Activated CD8-positive, alpha-beta T cell treated with anti-CD3 and anti-CD28 coated beads for 36 hours (primary cell): Measurements from ENCODE around the gene DDR2. TPM values are rescaled to one million over a fixed set of nuclear protein-coding genes. Genes with fewer than 3 reads are reported as not detected.

ENCODE experiments used
- ATAC-seq: fragments of 200-7000 bp; cut with Tn5 transposase; one replicate; pipeline ENCODE4 v1.10.0; 2021; ENCODE audit warnings: mild to moderate bottlenecking, moderate library complexity
- CTCF ChIA-PET: fragments of 350-600 bp; sonication (Branson Sonifier 250); formaldehyde crosslinking; loops from one replicate; lab custom pipeline; 2021; ENCODE audit warnings: antibody characterized with exemption; lab: Charles Lee
- POLR2A ChIA-PET: fragments of 350-600 bp; sonication (Branson Sonifier 250); formaldehyde crosslinking; loops from one replicate; lab custom pipeline; 2021; ENCODE audit warnings: antibody characterized with exemption; lab: Charles Lee
- DNase-seq: peaks from one replicate; pipeline ENCODE4 v3.0.0-alpha.2; 2020
- H3K27ac Mint-ChIP-seq: one replicate; pipeline ENCODE4 v1.8.0; 2021; ENCODE audit warnings: mild to moderate bottlenecking, mixed read lengths
- H3K27me3 Mint-ChIP-seq: one replicate; pipeline ENCODE4 v1.8.0; 2021; ENCODE audit warnings: mixed read lengths
- H3K36me3 Mint-ChIP-seq: one replicate; pipeline ENCODE4 v1.8.0; 2021; ENCODE audit warnings: low read depth, mixed read lengths
- H3K4me1 Mint-ChIP-seq: one replicate; pipeline ENCODE4 v1.8.0; 2021; ENCODE audit warnings: low read depth, mixed read lengths
- H3K4me3 Mint-ChIP-seq: one replicate; pipeline ENCODE4 v1.8.0; 2021; ENCODE audit warnings: mild to moderate bottlenecking, moderate library complexity, mixed read lengths
- H3K9me3 Mint-ChIP-seq: one replicate; pipeline ENCODE4 v1.8.0; 2021; ENCODE audit warnings: mixed read lengths
- CTCF ChIP-seq: fragments of 200-600 bp; IDR thresholded peaks from one replicate; pipeline ENCODE4 v1.8.0; 2022; ENCODE audit warnings: antibody characterized with exemption, mild to moderate bottlenecking
- intact Hi-C: fragments of 100-400 bp; cut with micrococcal nuclease; formaldehyde crosslinking; loops from one replicate; pipeline ENCODE4 v1.10.0; 2022
- total RNA-seq, 2 experiments: library from RNA; stranded (reverse); gene quantifications; one replicate each; pipeline ENCODE4 v1.2.3, GENCODE V29; 2021

Gene DDR2
- total RNA-seq, 2 experiments from 2014 or later = 0.31 to 0.45 TPM

DNA sequence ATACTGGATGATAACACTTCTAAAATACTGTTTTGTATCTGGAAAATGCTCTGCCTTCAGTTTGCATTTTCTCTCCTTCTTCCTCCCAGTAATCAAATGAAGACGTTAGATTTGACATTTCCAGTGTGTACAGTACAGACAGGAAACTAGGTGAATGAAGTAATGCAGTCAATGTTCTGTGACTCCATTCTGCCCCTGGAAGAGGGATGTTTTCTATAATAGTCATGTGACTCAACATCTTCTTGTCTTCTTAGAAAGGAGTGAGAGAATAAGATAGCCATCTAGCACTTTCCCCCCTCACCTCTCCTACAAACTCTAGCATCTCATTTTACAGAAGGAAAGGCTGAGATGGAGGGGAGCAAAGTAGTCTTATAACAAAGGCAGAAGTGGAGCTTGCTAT lies 77.6 kb downstream of the DDR2 start:
- no peak for DNase-seq
- Mint-ChIP-seq H3K27ac (no peak overlapping the region), H3K4me3 (no peak overlapping the region), H3K27me3 (no peaks in the 10 kb centered on the region), H3K9me3 (no peaks in the 10 kb centered on the region), H3K36me3 (no peaks in the 10 kb centered on the region), H3K4me1 (no peaks in the 10 kb centered on the region)
- no peak for ATAC-seq
- no peak for TF ChIP-seq CTCF
- ChIA-PET POLR2A (no interaction called here), CTCF (no interaction called here)
- intact Hi-C loops = no loop called here

- Mint-ChIP-seq H3K4me1 (no peaks in the 10 kb centered on the region), H3K9me3 (no peaks in the 10 kb centered on the region), H3K4me3 (no peak overlapping the region), H3K27ac (no peak overlapping the region), H3K27me3 (no peaks in the 10 kb centered on the region), H3K36me3 (no peaks in the 10 kb centered on the region)
- ChIA-PET POLR2A (no interaction called here), CTCF (no interaction called here)
- ATAC-seq = no peak
- no peak for DNase-seq
- TF ChIP-seq CTCF = no peak
- intact Hi-C loops = no loop called here
Observed at GRCh38 chr1:162710345-162710744, 78.1 kb downstream of the DDR2 start.

GRCh38 chr1:162710780-162711465 lies 78.7 kb downstream of the DDR2 start:
- TF ChIP-seq CTCF = no peak
- no peak overlapping the region for H3K4me3 Mint-ChIP-seq
- H3K27ac Mint-ChIP-seq = no peak overlapping the region
- H3K27me3 Mint-ChIP-seq = peaks cover under 1% of the 10 kb centered on the region
- no peaks in the 10 kb centered on the region for H3K4me1 Mint-ChIP-seq
- DNase-seq (no peak), ATAC-seq (no peak)
- POLR2A ChIA-PET = no interaction called here
- CTCF ChIA-PET = no interaction called here
- intact Hi-C loops = no loop called here
- no peaks in the 10 kb centered on the region for H3K36me3 Mint-ChIP-seq
- H3K9me3 Mint-ChIP-seq = no peaks in the 10 kb centered on the region

DNA sequence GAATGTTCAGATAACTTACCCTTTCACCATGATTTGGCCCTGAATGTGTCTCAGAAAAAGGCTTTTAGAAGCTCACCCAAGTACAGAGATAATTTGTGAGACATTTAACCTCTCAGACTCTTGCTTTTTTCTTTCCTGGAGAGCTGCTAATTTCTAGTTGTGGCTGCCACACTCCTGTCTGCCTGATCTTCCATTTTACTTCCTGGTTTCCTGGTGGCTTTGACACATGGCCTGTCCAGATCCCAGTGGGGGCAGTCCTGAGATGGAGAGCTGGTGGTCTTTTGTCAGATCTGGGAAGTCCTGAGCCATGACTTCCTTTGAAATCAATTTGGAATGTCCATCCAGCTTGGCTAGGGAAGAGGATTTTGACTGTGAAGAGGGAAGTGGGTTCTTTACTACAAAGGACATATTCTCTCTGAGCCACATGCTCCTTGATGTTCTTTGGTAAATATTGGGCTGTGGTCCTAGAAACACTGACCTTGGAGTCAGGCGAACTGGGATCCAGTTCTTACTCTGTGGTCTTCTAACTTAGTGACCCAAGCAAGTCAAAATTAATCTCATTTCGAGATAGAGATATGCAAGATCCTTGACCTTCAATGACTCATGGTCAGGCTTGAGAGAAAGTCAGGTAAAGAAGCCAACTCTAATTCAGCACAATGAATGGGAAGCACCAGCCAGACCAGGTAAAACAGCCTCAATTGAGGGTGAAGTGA lies 80.2 kb downstream of the DDR2 start:
- Mint-ChIP-seq H3K4me1 (no peaks in the 10 kb centered on the region), H3K27ac (no peak overlapping the region), H3K9me3 (no peaks in the 10 kb centered on the region), H3K4me3 (no peak overlapping the region), H3K36me3 (no peaks in the 10 kb centered on the region), H3K27me3 (peaks cover 2% of the 10 kb centered on the region)
- no peak for DNase-seq
- TF ChIP-seq CTCF = no peak
- no peak for ATAC-seq
- ChIA-PET CTCF (no interaction called here), POLR2A (no interaction called here)
- intact Hi-C loops = no loop called here

DNA sequence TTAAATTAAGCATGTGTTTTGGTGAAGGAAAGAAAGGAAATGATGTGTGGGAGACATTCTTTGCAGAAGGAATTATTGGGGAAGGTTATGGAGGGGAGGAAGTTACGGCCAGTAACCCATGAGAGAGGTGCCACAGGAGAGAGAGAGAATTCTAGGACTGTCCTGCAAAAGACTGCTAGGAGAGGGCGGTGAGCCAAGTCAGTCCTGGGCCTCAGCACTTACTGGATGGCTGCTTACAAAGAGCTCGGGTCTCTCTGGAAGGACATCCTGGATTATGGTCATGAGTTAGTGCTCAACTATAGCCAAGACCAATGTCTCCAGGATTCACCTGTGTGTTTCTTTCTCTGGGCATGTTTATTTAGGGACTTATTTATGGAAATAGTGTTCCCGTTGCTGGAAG lies 83.9 kb downstream of the DDR2 start:
- ChIA-PET CTCF (no interaction called here), POLR2A (no interaction called here)
- H3K4me1 Mint-ChIP-seq = no peaks in the 10 kb centered on the region

More for the DNA sequence above, 83.9 kb downstream of the DDR2 start:
- DNase-seq = no peak
- H3K36me3 Mint-ChIP-seq = no peaks in the 10 kb centered on the region
- H3K9me3 Mint-ChIP-seq = no peaks in the 10 kb centered on the region
- H3K4me3 Mint-ChIP-seq = no peak overlapping the region
- ATAC-seq = no peak
- H3K27me3 Mint-ChIP-seq = peaks cover 2% of the 10 kb centered on the region
- no peak overlapping the region for H3K27ac Mint-ChIP-seq
- intact Hi-C loops = no loop called here
- TF ChIP-seq CTCF = no peak
